IPS-20b (cell line): Measurements from ENCODE around the gene MYL10.
"Not testable (repeated sequence)": the region's sequence is repeated elsewhere in the genome, so short reads cannot be mapped to it uniquely, and the experiment has no call there.

ENCODE experiments used
- H3K27ac ChIP-seq: one replicate; pipeline ENCODE4 v1.5.1; 2013; ENCODE audit warnings: low read length
- H3K27me3 ChIP-seq: 2 replicates; pipeline ENCODE4 v1.6.1; 2013; ENCODE audit warnings: mild to moderate bottlenecking, low read length, inconsistent platforms; ENCODE audit not compliant: insufficient read depth
- H3K36me3 ChIP-seq: 2 replicates; pipeline ENCODE4 v1.6.1; 2013; ENCODE audit warnings: low read depth, mild to moderate bottlenecking, inconsistent platforms, low read length, moderate library complexity; ENCODE audit not compliant: insufficient read depth
- H3K4me1 ChIP-seq: 2 replicates; pipeline ENCODE4 v1.6.1; 2013; ENCODE audit warnings: mild to moderate bottlenecking, control low read depth, inconsistent platforms, low read length, moderate library complexity; ENCODE audit not compliant: insufficient read depth
- H3K4me3 ChIP-seq: 2 replicates; pipeline ENCODE4 v1.5.1; 2013; ENCODE audit warnings: mild to moderate bottlenecking, low read length, inconsistent platforms
- H3K9ac ChIP-seq: 2 replicates; pipeline ENCODE4 v1.6.1; 2013; ENCODE audit warnings: low read depth, mild to moderate bottlenecking, inconsistent platforms, low read length, moderate library complexity
- H3K9me3 ChIP-seq: 2 replicates; pipeline ENCODE4 v1.6.1; 2013; ENCODE audit warnings: mild to moderate bottlenecking, low read depth, low read length, inconsistent platforms; ENCODE audit not compliant: insufficient read depth

MYL10 gene

GRCh38 chr7:101617451-101618206, 11.5 kb downstream of the MYL10 start:
- Histone ChIP-seq H3K9me3 (no peaks in the 10 kb centered on the region), H3K4me1 (peaks cover 17% of the 10 kb centered on the region), H3K9ac (no peak overlapping the region), H3K27ac (no peak overlapping the region), H3K36me3 (no peaks in the 10 kb centered on the region), H3K4me3 (no peak overlapping the region), H3K27me3 (no peaks in the 10 kb centered on the region)

- Histone ChIP-seq H3K27me3 (no peaks in the 10 kb centered on the region), H3K9me3 (no peaks in the 10 kb centered on the region), H3K4me3 (no peak overlapping the region), H3K4me1 (peaks cover 17% of the 10 kb centered on the region), H3K27ac (no peak overlapping the region), H3K36me3 (no peaks in the 10 kb centered on the region), H3K9ac (0 out of 2 replicates have a peak overlapping the region, but pooled peaks have one; percentile 45)
These were observed 13.7 kb downstream of the MYL10 start for GRCh38 chr7:101615446-101615845.

- Histone ChIP-seq H3K4me3 (no peak overlapping the region), H3K9ac (0 out of 2 replicates have a peak overlapping the region, but pooled peaks have one; percentile 45), H3K4me1 (peaks cover 17% of the 10 kb centered on the region), H3K27me3 (no peaks in the 10 kb centered on the region), H3K27ac (no peak overlapping the region), H3K36me3 (no peaks in the 10 kb centered on the region), H3K9me3 (no peaks in the 10 kb centered on the region)
These were observed 14.2 kb downstream of the MYL10 start for GRCh38 chr7:101614939-101615302.

GRCh38 chr7:101614098-101614938, 14.8 kb downstream of the MYL10 start:
- H3K9me3 ChIP-seq, result no peaks in the 10 kb centered on the region
- H3K4me1 ChIP-seq, result peaks cover 17% of the 10 kb centered on the region
- no peaks in the 10 kb centered on the region for H3K36me3 ChIP-seq
- no peak overlapping the region for H3K4me3 ChIP-seq
- 0 out of 2 replicates have a peak overlapping the region, but pooled peaks have one; percentile 45 for H3K9ac ChIP-seq
- no peaks in the 10 kb centered on the region for H3K27me3 ChIP-seq
- H3K27ac ChIP-seq, result no peak overlapping the region

- Histone ChIP-seq H3K9me3 (no peaks in the 10 kb centered on the region), H3K36me3 (no peaks in the 10 kb centered on the region), H3K9ac (peak overlapping the region; percentile 7; the same call in 1 of the 2 replicates), H3K4me3 (no peak overlapping the region), H3K4me1 (peaks cover 17% of the 10 kb centered on the region), H3K27me3 (no peaks in the 10 kb centered on the region), H3K27ac (no peak overlapping the region)
These were observed 16.1 kb downstream of the MYL10 start for GRCh38 chr7:101612885-101613515.

GRCh38 chr7:101608772-101609713, 20.1 kb downstream of the MYL10 start:
- Histone ChIP-seq H3K4me3 (no peak overlapping the region), H3K4me1 (peaks cover 9% of the 10 kb centered on the region), H3K36me3 (no peaks in the 10 kb centered on the region), H3K9me3 (no peaks in the 10 kb centered on the region), H3K9ac (no peak overlapping the region), H3K27ac (no peak overlapping the region), H3K27me3 (no peaks in the 10 kb centered on the region)

GRCh38 chr7:101606498-101606923, 22.6 kb downstream of the MYL10 start:
- Histone ChIP-seq H3K27ac (no peak overlapping the region), H3K27me3 (no peaks in the 10 kb centered on the region), H3K36me3 (no peaks in the 10 kb centered on the region), H3K4me3 (no peak overlapping the region), H3K9ac (no peak overlapping the region), H3K9me3 (no peaks in the 10 kb centered on the region), H3K4me1 (no peaks in the 10 kb centered on the region)

- no peak overlapping the region for H3K9ac ChIP-seq
- no peaks in the 10 kb centered on the region for H3K4me1 ChIP-seq
- no peaks in the 10 kb centered on the region for H3K36me3 ChIP-seq
- H3K27ac ChIP-seq, result no peak overlapping the region
- no peaks in the 10 kb centered on the region for H3K9me3 ChIP-seq
- H3K27me3 ChIP-seq, result no peaks in the 10 kb centered on the region
- H3K4me3 ChIP-seq, result no peak overlapping the region
These were observed 23.2 kb downstream of the MYL10 start for GRCh38 chr7:101605611-101606497.

GRCh38 chr7:101604934-101605332, 24.2 kb downstream of the MYL10 start:
- H3K4me1 ChIP-seq, H3K27ac ChIP-seq, H3K9ac ChIP-seq, H3K36me3 ChIP-seq, H3K27me3 ChIP-seq, H3K4me3 ChIP-seq, H3K9me3 ChIP-seq: not testable (repeated sequence)

GRCh38 chr7:101604331-101604933, 24.7 kb downstream of the MYL10 start:
- Histone ChIP-seq H3K36me3 (no peaks in the 10 kb centered on the region), H3K4me1 (no peaks in the 10 kb centered on the region), H3K9me3 (no peaks in the 10 kb centered on the region), H3K27me3 (no peaks in the 10 kb centered on the region), H3K4me3 (no peak overlapping the region), H3K9ac (no peak overlapping the region), H3K27ac (no peak overlapping the region)
